HG03060 (cell line): ENCODE results near the gene SCNN1A.

ENCODE experiments used
- ATAC-seq: cut with Tn5 transposase; IDR thresholded peaks from one replicate; pipeline ENCODE4 v1.9.1; 2021; ENCODE audit warnings: low read depth, moderate number of reproducible peaks; ENCODE audit not compliant: unreplicated experiment

The SCNN1A gene

GRCh38 chr12:6335451-6336078 is 39.8 kb downstream of the SCNN1A start:
- no peak for ATAC-seq

GRCh38 chr12:6334940-6335450 is 40.4 kb downstream of the SCNN1A start:
- no peak for ATAC-seq

GRCh38 chr12:6334359-6334758 is 41.0 kb downstream of the SCNN1A start:
- no peak for ATAC-seq

- no peak for ATAC-seq
These were observed 41.8 kb downstream of the SCNN1A start for GRCh38 chr12:6333566-6333965.

GRCh38 chr12:6333029-6333428 is 42.3 kb downstream of the SCNN1A start:
- ATAC-seq: no peak

GRCh38 chr12:6332459-6332858 is 42.9 kb downstream of the SCNN1A start:
- ATAC-seq: no peak

- no peak for ATAC-seq
These were observed 44.2 kb downstream of the SCNN1A start for GRCh38 chr12:6330999-6331714.

GRCh38 chr12:6330192-6330591 is 45.2 kb downstream of the SCNN1A start:
- ATAC-seq: no peak

GRCh38 chr12:6329703-6330064 is 45.7 kb downstream of the SCNN1A start:
- ATAC-seq: no peak

- no peak for ATAC-seq
These were observed 46.2 kb downstream of the SCNN1A start for GRCh38 chr12:6328945-6329702.

GRCh38 chr12:6328045-6328779 is 47.2 kb downstream of the SCNN1A start:
- ATAC-seq: no peak

- ATAC-seq: no peak
These were observed 47.9 kb downstream of the SCNN1A start for GRCh38 chr12:6327229-6328041.

GRCh38 chr12:6326316-6327228 is 48.8 kb downstream of the SCNN1A start:
- no peak for ATAC-seq

- ATAC-seq: no peak
These were observed 50.2 kb downstream of the SCNN1A start for GRCh38 chr12:6324936-6325750.

- ATAC-seq: no peak
These were observed 51.2 kb downstream of the SCNN1A start for GRCh38 chr12:6323995-6324711.

GRCh38 chr12:6323340-6323994 is 51.9 kb downstream of the SCNN1A start:
- ATAC-seq: no peak

- no peak for ATAC-seq
These were observed 52.4 kb downstream of the SCNN1A start for GRCh38 chr12:6322969-6323339.
